Activated T-cell treated with anti-CD3 and anti-CD28 coated beads, Interleukin-2, amount 50 U/mL, for 48 hours (primary cell): ENCODE measurements around the gene ADRA1B.

Source experiments
- DNase-seq, 2 experiments: peaks; one replicate each; pipeline ENCODE4 v3.0.0-alpha.2; 2020

The ADRA1B gene

GRCh38 chr5:159915904-159916840 lies at the start of gene ADRA1B:
TSS of gene ADRA1B (plus strand) at chr5:159916482. CDS start at chr5:159916906, 424 bp downstream.
- peak; percentile 62 to 72 for DNase-seq

DNA sequence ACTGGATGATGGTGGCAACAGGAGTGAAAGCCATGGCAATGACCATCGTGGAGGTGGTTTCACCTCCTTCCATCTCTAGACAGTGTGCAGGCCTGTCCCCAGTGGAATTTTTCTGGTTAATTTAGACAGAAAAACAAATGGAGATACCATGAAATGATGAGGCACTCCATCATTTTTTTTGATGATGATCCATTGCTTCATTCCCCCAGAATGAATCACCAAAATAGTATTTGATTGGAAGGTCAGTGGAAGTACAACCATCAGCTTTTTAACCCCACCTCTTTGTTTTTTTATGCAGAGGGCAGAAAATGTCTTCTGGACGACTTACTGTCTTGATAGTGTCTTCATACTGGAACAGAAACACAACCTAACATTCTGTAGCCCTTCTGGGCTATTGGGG lies 42.6 kb upstream of the ADRA1B start:
- DNase-seq = no peak

DNA sequence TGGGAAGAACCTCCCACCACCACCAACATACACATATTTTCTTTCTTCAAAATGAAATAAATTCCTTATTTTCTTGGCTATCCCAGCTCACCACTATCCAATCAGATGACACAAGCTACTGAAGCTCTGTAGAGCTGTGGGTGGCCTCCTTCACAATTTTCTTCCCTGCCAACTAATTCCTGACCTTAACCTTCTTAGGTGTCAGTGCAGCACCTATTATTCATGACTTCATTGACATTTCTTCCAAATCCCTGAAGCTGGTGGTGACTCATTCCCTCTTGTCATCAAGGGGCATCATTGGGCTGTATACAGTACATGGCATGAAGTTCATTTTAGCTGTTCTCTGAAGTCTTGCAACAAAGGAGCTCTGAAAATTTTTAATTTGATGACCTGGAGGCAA lies 42.0 kb upstream of the ADRA1B start:
- no peak for DNase-seq

DNA sequence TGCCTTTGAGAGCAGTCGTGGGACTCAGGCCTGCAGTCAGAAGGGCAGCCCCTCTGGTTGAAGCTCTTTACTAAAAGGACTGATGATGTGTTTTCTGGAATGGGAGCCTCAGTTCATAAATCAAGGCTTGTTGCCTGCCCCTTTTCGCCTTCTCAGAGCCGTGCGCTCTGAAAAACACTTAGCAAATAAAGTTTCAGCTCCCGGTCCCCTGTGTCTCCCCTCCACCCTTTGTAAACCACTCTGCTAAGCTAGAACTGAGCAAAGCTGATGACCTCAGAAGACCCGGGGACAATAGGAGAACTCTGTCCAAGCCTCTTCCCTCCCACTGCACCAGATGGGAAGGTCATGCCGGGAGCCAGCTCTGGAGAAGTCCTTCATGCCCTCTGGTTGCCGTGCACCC lies 39.3 kb upstream of the ADRA1B start:
- no peak for DNase-seq

DNA sequence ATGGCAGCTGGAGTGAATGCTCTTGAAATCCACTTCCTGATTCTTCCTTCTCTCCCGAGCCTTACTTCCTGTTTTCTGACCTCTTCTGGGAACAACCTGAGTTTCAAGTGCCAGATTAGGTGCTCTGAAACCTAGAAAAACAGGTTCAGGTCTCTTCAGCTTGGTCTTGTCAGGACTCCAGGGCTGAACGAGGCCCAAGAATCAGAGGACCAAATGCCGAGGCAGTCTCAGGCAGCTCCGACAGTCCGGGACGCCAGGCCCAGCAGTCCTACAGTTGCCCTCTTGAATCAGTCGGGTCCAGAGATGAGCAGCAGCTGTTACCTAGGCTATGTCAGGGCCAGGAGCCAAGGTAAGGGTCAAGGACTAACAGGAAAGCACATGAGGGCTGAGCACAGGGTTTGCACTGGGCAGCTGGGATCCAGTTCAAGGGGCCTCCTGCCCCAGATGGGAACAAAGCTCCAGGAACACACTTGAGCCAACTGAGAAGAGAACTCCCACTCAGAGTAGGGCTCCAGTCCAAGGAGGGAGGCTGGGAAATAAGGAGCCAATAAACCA lies 38.3 kb upstream of the ADRA1B start:
- DNase-seq = no peak

GRCh38 chr5:159878988-159879471 lies 37.3 kb upstream of the ADRA1B start:
- no peak for DNase-seq

GRCh38 chr5:159880676-159881075 lies 35.6 kb upstream of the ADRA1B start:
- DNase-seq = no peak

- no peak for DNase-seq
Measured at GRCh38 chr5:159881967-159882366, 34.3 kb upstream of the ADRA1B start.

- no peak for DNase-seq
Measured at GRCh38 chr5:159883522-159883950, 32.7 kb upstream of the ADRA1B start.

DNA sequence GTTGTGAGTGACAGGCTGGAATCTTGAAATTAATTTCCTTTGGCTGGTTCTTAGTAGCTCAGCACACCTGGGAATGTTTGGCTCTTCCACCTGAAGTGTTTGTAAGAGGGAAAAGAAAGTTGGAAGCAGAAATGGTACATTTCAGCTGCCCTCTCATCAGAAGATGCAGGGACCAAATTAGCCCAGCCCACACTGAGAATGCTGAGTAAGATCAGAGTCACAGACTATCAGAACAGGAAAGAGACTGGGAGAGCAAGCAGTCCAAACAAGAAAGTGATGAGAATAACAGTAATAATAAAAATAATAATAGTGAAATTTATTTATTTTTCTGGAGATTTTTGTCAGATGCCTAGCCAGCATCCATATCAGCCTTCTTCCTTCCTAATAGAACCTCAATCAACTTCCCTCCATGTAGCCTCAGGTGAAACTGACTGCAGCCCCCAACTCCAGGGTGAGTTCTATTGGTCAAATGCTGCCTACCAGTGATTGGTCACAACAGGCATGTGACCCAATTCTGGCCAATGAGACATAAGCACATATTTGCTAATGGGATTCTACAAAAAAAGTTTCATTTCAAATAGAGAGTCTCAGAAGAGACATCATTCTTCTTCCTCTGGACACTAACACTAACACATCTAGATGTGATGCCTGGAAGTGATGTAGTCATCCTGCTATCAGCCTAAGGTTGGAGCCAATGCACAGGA lies 31.2 kb upstream of the ADRA1B start:
- no peak for DNase-seq

DNA sequence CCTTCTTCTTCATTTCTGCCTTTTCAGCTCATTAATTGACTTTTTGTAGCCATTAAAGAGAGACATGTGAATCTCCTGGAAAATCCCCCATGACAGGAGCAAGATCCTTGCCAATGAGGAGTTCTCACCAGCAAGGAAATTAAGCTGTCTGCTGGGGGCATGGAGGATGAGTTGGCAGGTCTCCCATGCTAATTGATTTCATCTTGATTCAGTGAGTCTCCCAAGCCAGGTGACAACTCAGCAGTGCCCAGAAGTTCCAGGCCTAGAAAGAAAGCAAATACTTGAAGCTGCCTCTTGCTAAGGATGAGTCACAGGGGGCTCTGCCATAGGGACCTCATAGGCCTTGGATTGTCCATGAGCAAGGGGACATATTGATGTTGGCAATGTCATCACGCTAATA lies 30.0 kb upstream of the ADRA1B start:
- DNase-seq = no peak

GRCh38 chr5:159887050-159887449 lies 29.2 kb upstream of the ADRA1B start:
- DNase-seq = no peak

DNA sequence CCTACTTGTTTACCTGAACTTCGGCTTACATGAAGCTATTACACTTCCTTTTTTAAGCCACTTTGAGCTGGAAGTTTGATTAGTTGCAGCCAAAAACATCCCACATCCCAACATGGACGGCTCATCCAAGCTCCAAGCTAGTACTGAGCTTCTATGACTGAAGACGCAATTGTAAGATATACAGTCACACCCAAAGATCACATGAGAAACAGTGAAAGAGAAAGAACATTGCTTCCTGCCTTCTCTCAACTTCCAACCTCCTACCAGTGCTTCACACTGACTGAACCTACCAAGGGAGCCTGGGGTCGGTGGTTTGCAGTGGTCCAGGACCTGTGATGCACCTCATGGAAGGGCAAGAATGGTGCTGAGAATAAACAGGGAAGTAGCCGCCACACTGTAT lies 27.4 kb upstream of the ADRA1B start:
- DNase-seq = no peak

DNA sequence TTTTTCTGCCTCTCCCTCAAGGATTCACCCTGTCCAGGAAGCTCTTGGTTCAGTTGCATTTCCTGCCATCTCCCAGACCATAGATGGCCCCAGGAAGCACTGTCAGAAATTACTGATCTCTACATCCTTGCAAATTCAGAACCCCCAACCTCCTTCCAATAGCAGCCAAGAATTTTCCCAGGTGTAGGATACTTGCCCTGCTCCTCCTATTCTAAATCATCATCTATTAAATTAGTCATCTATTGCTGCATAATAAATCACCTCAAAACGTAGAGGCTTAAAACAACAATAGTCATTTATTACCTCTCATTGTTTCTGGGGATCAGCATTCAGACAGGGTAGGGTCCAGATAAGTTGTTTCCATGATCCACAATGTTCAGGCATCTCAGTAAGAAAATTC lies 26.1 kb upstream of the ADRA1B start:
- DNase-seq = no peak

DNA sequence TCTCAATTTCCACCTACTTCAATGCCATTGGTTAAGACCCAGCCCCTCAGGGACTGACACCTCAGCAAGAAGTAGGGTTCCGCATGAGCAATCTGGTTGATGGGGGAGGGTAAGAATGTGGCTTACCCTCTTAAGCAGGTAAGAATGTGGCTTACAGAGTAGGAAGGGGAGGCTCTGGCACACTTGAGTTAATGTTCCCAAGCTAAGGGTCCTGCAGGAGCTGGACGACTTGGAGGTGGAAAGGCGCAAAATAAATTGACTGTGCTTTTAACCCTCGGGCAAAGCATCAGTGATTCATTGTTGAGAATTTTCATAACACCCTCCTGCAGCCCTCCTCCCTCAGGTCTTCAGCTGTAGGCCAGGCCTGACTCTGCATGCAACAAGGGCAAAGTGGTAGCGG lies 24.9 kb upstream of the ADRA1B start:
- DNase-seq = no peak

DNA sequence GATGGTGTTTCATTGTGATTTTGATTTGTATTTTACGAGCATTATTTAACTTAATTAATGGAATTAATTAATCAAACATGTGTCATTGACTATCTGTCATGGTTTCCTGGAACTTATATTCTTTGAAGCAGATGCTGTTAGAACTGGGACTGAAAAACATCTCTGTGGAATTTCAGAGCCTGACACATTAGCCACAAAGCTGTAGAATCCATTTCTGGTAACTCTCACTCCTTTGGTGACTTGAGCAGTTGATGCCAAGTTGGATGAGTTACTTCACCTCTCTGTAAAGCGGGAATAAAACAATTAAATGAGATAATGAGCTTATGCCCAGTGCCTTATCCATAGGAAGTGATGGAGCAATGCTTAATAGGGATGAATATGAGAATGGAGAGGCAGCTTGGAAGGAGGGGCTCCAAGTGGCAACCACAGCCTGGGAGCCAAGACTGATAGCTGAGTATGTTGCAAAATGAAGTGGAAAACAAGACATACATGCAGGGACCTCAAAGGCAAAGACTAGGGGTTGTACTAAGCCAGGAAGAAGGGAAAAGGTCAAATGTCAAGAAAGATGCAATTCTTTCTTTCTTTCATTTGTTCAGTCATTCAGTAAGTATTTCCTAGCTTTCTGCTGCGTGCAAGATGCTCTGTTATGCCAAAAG lies 23.1 kb upstream of the ADRA1B start:
- DNase-seq = no peak

GRCh38 chr5:159894149-159894720 lies 22.0 kb upstream of the ADRA1B start:
- no peak for DNase-seq

GRCh38 chr5:159897786-159898393 lies 18.4 kb upstream of the ADRA1B start:
- no peak for DNase-seq

DNA sequence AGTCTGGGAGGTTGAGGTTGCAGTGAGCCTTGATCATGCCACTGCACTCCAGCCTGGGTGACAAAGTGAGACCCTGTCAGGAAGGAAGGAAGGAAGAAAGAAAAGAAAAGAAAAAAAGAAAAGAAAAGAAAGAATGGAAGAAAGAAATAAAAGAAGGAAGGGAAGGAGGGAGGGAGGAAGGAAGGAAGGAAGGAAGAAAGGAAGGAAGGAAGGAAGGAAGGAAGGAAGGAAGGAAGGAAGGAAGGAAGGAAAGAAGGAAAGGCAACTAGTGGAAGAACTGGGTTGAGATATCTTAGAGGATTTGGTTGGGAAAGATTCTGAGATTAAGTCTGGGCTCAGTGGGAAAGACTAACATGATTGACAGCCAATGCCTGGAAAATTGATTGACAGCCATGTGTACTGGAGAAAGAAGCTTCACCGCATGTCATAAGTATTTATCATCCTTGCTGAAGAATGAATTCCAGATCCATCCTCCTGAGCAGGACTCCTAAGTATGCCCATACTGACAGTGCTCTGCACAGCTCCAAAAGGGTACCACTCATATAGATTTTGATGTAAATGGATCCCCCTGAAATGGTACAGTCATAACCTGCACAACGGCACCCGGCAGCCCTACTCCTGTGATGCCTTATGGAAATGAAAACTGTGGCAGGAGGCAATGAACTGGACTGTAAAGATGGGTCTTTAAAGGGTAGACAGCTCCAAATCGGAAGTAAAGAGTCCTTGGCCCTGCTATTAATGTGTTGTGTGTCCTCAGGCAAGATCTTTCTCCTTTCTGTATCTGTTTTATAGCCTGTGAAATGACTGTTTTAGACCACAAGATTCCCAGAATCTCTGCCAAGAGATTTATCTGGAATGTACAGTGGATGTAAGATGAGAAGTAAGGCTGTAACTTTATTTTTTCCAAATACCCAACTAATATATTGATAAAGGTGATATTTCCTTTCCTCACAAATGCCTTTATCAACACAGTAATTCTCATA lies 16.9 kb upstream of the ADRA1B start:
- DNase-seq = no peak

GRCh38 chr5:159901308-159901707 lies 15.0 kb upstream of the ADRA1B start:
- no peak for DNase-seq

DNA sequence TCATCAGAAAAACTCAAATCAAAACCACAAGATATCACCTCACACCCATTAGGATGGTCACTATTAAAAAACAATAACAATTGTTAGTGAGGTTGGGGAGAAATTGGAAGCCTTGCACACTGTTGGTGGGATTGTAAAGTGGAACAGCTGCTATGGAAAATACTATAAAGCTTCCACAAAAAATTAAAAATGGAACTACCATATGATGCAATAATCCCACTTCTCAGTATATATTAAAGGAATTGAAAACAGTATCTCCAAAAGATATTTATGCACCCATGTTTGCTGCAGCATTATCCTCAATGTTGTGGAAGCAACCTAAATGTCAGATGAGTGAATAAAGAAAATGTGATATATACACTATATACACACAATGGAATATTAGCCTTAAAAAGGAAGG lies 14.5 kb upstream of the ADRA1B start:
- no peak for DNase-seq
